ENCODE measurements around the gene CRCP. TPM values are rescaled to one million over a fixed set of nuclear protein-coding genes. Genes with fewer than 3 reads are reported as not detected.
"Not testable (repeated sequence)": the region's sequence is repeated elsewhere in the genome, so short reads cannot be mapped to it uniquely, and the experiment has no call there.

Gene CRCP
- total RNA-seq, 2 experiments from 2014 or later = 18.5 to 19.6 TPM

- Mint-ChIP-seq H3K27ac (no peak overlapping the region), H3K27me3 (ENCODE audit: low read depth) (no peaks in the 10 kb centered on the region), H3K4me3 (no peak overlapping the region), H3K4me1 (ENCODE audit: low read depth) (peaks cover 13% of the 10 kb centered on the region), H3K36me3 (ENCODE audit: low read depth) (peaks cover 39% of the 10 kb centered on the region), H3K9me3 (no peaks in the 10 kb centered on the region)
- CTCF ChIA-PET = no interaction called here
- no peak for DNase-seq
- intact Hi-C loops (cut with micrococcal nuclease) = no loop called here
Observed at GRCh38 chr7:66143876-66144332, 29.3 kb downstream of the CRCP start.

- no peak overlapping the region for H3K27ac Mint-ChIP-seq
Observed at GRCh38 chr7:66145400-66146104, 30.9 kb downstream of the CRCP start.

GRCh38 chr7:66146701-66147100, 32.1 kb downstream of the CRCP start:
- CTCF ChIA-PET = no interaction called here
- H3K27me3 Mint-ChIP-seq (ENCODE audit: low read depth) = no peaks in the 10 kb centered on the region
- H3K4me3 Mint-ChIP-seq = no peak overlapping the region
- peaks cover 20% of the 10 kb centered on the region for H3K4me1 Mint-ChIP-seq (ENCODE audit: low read depth)
- no peak for DNase-seq
- H3K36me3 Mint-ChIP-seq (ENCODE audit: low read depth) = peaks cover 42% of the 10 kb centered on the region
- intact Hi-C loops (cut with micrococcal nuclease) = no loop called here
- no peaks in the 10 kb centered on the region for H3K9me3 Mint-ChIP-seq
- no peak overlapping the region for H3K27ac Mint-ChIP-seq

More at GRCh38 chr7:66145400-66146104, 30.9 kb downstream of the CRCP start:
- H3K27me3 Mint-ChIP-seq (ENCODE audit: low read depth) = no peaks in the 10 kb centered on the region
- peaks cover 20% of the 10 kb centered on the region for H3K4me1 Mint-ChIP-seq (ENCODE audit: low read depth)
- no peaks in the 10 kb centered on the region for H3K9me3 Mint-ChIP-seq
- intact Hi-C loops (cut with micrococcal nuclease) = no loop called here
- DNase-seq = no peak
- H3K36me3 Mint-ChIP-seq (ENCODE audit: low read depth) = peaks cover 44% of the 10 kb centered on the region
- CTCF ChIA-PET = no interaction called here
- no peak overlapping the region for H3K4me3 Mint-ChIP-seq

- not testable (repeated sequence) for H3K27ac Mint-ChIP-seq
Observed at GRCh38 chr7:66147657-66148056, 33.0 kb downstream of the CRCP start.

GRCh38 chr7:66150471-66150870, 35.8 kb downstream of the CRCP start:
- CTCF ChIA-PET = no interaction called here
- Mint-ChIP-seq H3K9me3 (no peaks in the 10 kb centered on the region), H3K4me3 (no peak overlapping the region), H3K4me1 (ENCODE audit: low read depth) (peaks cover 20% of the 10 kb centered on the region), H3K27me3 (ENCODE audit: low read depth) (no peaks in the 10 kb centered on the region), H3K27ac (no peak overlapping the region), H3K36me3 (ENCODE audit: low read depth) (peaks cover 57% of the 10 kb centered on the region)
- no peak for DNase-seq
- intact Hi-C loops (cut with micrococcal nuclease) = no loop called here

More at GRCh38 chr7:66147657-66148056, 33.0 kb downstream of the CRCP start:
- DNase-seq; H3K27me3 Mint-ChIP-seq (ENCODE audit: low read depth); H3K9me3 Mint-ChIP-seq; intact Hi-C loops (cut with micrococcal nuclease); CTCF ChIA-PET; H3K4me3 Mint-ChIP-seq: not testable (repeated sequence)
- peaks cover 20% of the 10 kb centered on the region for H3K4me1 Mint-ChIP-seq (ENCODE audit: low read depth)
- H3K36me3 Mint-ChIP-seq (ENCODE audit: low read depth) = peaks cover 45% of the 10 kb centered on the region

- no peak overlapping the region for H3K27ac Mint-ChIP-seq
- DNase-seq = no peak
- H3K27me3 Mint-ChIP-seq (ENCODE audit: low read depth) = no peaks in the 10 kb centered on the region
- peaks cover 61% of the 10 kb centered on the region for H3K36me3 Mint-ChIP-seq (ENCODE audit: low read depth)
- H3K4me1 Mint-ChIP-seq (ENCODE audit: low read depth) = peaks cover 16% of the 10 kb centered on the region
- no peaks in the 10 kb centered on the region for H3K9me3 Mint-ChIP-seq
- CTCF ChIA-PET = no interaction called here
- intact Hi-C loops (cut with micrococcal nuclease) = no loop called here
- H3K4me3 Mint-ChIP-seq = no peak overlapping the region
Observed at GRCh38 chr7:66152371-66153191, 37.9 kb downstream of the CRCP start.

GRCh38 chr7:66153691-66154090, 39.0 kb downstream of the CRCP start:
- Mint-ChIP-seq H3K9me3 (peaks cover 7% of the 10 kb centered on the region), H3K27me3 (ENCODE audit: low read depth) (no peaks in the 10 kb centered on the region), H3K36me3 (ENCODE audit: low read depth) (peaks cover 67% of the 10 kb centered on the region), H3K4me1 (ENCODE audit: low read depth) (peaks cover 10% of the 10 kb centered on the region), H3K4me3 (no peak overlapping the region), H3K27ac (no peak overlapping the region)
- intact Hi-C loops (cut with micrococcal nuclease) = no loop called here
- CTCF ChIA-PET = interaction anchor here (0.9 kb wide), 1 partner anchor 119 kb away, joined by 4 read pairs; no protein-coding TSS in a partner anchor
- no peak for DNase-seq

- H3K27me3 Mint-ChIP-seq (ENCODE audit: low read depth); H3K4me1 Mint-ChIP-seq (ENCODE audit: low read depth); H3K4me3 Mint-ChIP-seq; intact Hi-C loops (cut with micrococcal nuclease); H3K27ac Mint-ChIP-seq; CTCF ChIA-PET; H3K9me3 Mint-ChIP-seq; DNase-seq: not testable (repeated sequence)
- H3K36me3 Mint-ChIP-seq (ENCODE audit: low read depth) = peaks cover 60% of the 10 kb centered on the region
Observed at GRCh38 chr7:66156035-66156434, 41.4 kb downstream of the CRCP start.

- Mint-ChIP-seq H3K4me3 (no peak overlapping the region), H3K4me1 (ENCODE audit: low read depth) (no peaks in the 10 kb centered on the region), H3K27ac (no peak overlapping the region), H3K27me3 (ENCODE audit: low read depth) (no peaks in the 10 kb centered on the region), H3K36me3 (ENCODE audit: low read depth) (peaks cover 56% of the 10 kb centered on the region), H3K9me3 (peaks cover 7% of the 10 kb centered on the region)
- CTCF ChIA-PET = interaction anchor here (1.0 kb wide), 1 partner anchor 47 kb away, joined by 4 read pairs; no protein-coding TSS in a partner anchor
- DNase-seq = no peak
- intact Hi-C loops (cut with micrococcal nuclease) = no loop called here
Observed at GRCh38 chr7:66157060-66157459, 42.4 kb downstream of the CRCP start.

- CTCF ChIA-PET = no interaction called here
- Mint-ChIP-seq H3K27ac (no peak overlapping the region), H3K4me3 (no peak overlapping the region), H3K36me3 (ENCODE audit: low read depth) (peaks cover 14% of the 10 kb centered on the region), H3K4me1 (ENCODE audit: low read depth) (no peaks in the 10 kb centered on the region), H3K27me3 (ENCODE audit: low read depth) (no peaks in the 10 kb centered on the region), H3K9me3 (peaks cover 7% of the 10 kb centered on the region)
- intact Hi-C loops (cut with micrococcal nuclease) = no loop called here
- DNase-seq = no peak
Observed at GRCh38 chr7:66162622-66163021, 48.0 kb downstream of the CRCP start.

GRCh38 chr7:66163186-66163610, 48.6 kb downstream of the CRCP start:
- CTCF ChIA-PET = no interaction called here
- peaks cover 10% of the 10 kb centered on the region for H3K36me3 Mint-ChIP-seq (ENCODE audit: low read depth)
- peaks cover 4% of the 10 kb centered on the region for H3K9me3 Mint-ChIP-seq
- no peak overlapping the region for H3K27ac Mint-ChIP-seq
- no peaks in the 10 kb centered on the region for H3K4me1 Mint-ChIP-seq (ENCODE audit: low read depth)
- no peak for DNase-seq
- H3K4me3 Mint-ChIP-seq = no peak overlapping the region
- no peaks in the 10 kb centered on the region for H3K27me3 Mint-ChIP-seq (ENCODE audit: low read depth)
- intact Hi-C loops (cut with micrococcal nuclease) = no loop called here

- H3K27ac Mint-ChIP-seq = no peak overlapping the region
- no peak overlapping the region for H3K4me3 Mint-ChIP-seq
- H3K9me3 Mint-ChIP-seq = no peaks in the 10 kb centered on the region
Observed at GRCh38 chr7:66164356-66164755, 49.7 kb downstream of the CRCP start.

More at GRCh38 chr7:66164356-66164755, 49.7 kb downstream of the CRCP start:
- DNase-seq = no peak
- CTCF ChIA-PET = interaction anchor here (0.7 kb wide), 1 partner anchor 24 kb away, joined by 4 read pairs; no protein-coding TSS in a partner anchor
- intact Hi-C loops (cut with micrococcal nuclease) = no loop called here
- Mint-ChIP-seq H3K36me3 (ENCODE audit: low read depth) (peaks cover 4% of the 10 kb centered on the region), H3K27me3 (ENCODE audit: low read depth) (no peaks in the 10 kb centered on the region), H3K4me1 (ENCODE audit: low read depth) (no peaks in the 10 kb centered on the region)
